Thyroid gland (tissue), 4 donors: ENCODE results near the gene FGF3.

Experiments used
- CTCF ChIP-seq, 6 experiments: fragments of 200-600 bp in 3 of 6; fragments of 450-650 bp in 3 of 6; sonication (generic) in 3 of 6; IDR thresholded peaks; one replicate each; pipeline ENCODE4 v1.5.1; 2016 to 2019; ENCODE audit warnings: antibody characterized with exemption in 6 of 6, mild to moderate bottlenecking in 2 of 6, inconsistent platforms in 1 of 6, moderate library complexity in 1 of 6
- POLR2A ChIP-seq, 2 donors: fragments of 450-650 bp; IDR thresholded peaks; one replicate each; pipeline ENCODE4 v1.6.1; 2017; ENCODE audit warnings: antibody characterized with exemption in 2 of 2, mild to moderate bottlenecking in 2 of 2, moderate library complexity in 1 of 2

GRCh38 chr11:69814411-69814810, 4.8 kb downstream of the FGF3 start:
- TF ChIP-seq CTCF (IDR thresholded peaks at IDR 0.05) (no peak), POLR2A (IDR thresholded peaks at IDR 0.05) (no peak)
